Body of pancreas (tissue), 4 donors: Measurements from ENCODE around the gene PPP6R2. TPM values are rescaled to one million over a fixed set of nuclear protein-coding genes. Genes with fewer than 3 reads are reported as not detected.

Experiments
- ATAC-seq: fragments of 150-250 bp; one replicate; pipeline ENCODE4 v1.9.1; 2016
- DNase-seq, 4 donors: peaks; one replicate each; pipeline ENCODE4 v3.0.0-alpha.2; 2019
- H3K27ac ChIP-seq, 4 donors: fragments of 200-600 bp; sonication (generic); 1 replicate in 3 of 4; 2 replicates in 1 of 4; pipeline versions ENCODE4 v1.5.1 to v1.6.1; 2016 to 2019; ENCODE audit warnings: mild to moderate bottlenecking in 1 of 4, mixed read lengths in 1 of 4, moderate library complexity in 1 of 4
- H3K27me3 ChIP-seq, 2 donors: fragments of 200-600 bp; sonication (generic); one replicate each; pipeline ENCODE4 v1.6.0; 2016; ENCODE audit warnings: mild to moderate bottlenecking in 1 of 2
- H3K36me3 ChIP-seq, 2 donors: fragments of 200-600 bp; sonication (generic); replicated peaks in 1 of 2; 2 replicates each; pipeline ENCODE4 v1.5.1; 2016; ENCODE audit warnings: low read depth in 2 of 2; ENCODE audit not compliant: insufficient read depth in 1 of 2
- H3K4me1 ChIP-seq: fragments of 200-600 bp; sonication (generic); one replicate; pipeline ENCODE4 v1.6.0; 2016
- H3K4me3 ChIP-seq, 2 donors: fragments of 200-600 bp; sonication (generic); 1 replicate in 1 of 2; 2 replicates in 1 of 2; pipeline ENCODE4 v1.5.1; 2016 to 2019
- H3K9me3 ChIP-seq, 3 donors: fragments of 200-600 bp; sonication (generic); 1 replicate in 2 of 3; 2 replicates in 1 of 3; pipeline ENCODE4 v1.5.1; 2016
- POLR2A ChIP-seq, 3 donors: fragments of 450-650 bp; IDR thresholded peaks; one replicate each; pipeline ENCODE4 v1.6.1; 2016; ENCODE audit warnings: antibody characterized with exemption in 3 of 3, mild to moderate bottlenecking in 2 of 3
- WGBS, 2 donors: methylation state at CpG; one replicate each; pipeline ENCODE4 v1.1.5; 2017; 5-methylcytosine and 5-hydroxymethylcytosine counted together
- intact Hi-C: fragments of 100-400 bp; cut with DNase I; formaldehyde crosslinking; loops from one replicate; pipeline ENCODE4 v1.15.1; 2023
- total RNA-seq, 2 donors: library from RNA; depleted of rRNA; stranded (reverse); fragments of >200 nt; gene quantifications; one replicate each; pipeline ENCODE4 v1.1.0, GENCODE V29; 2016
- TF ChIP-seq, protein P1 (sequence below), 7 experiments: fragments of 450-650 bp in 4 of 7; fragments of 200-600 bp in 3 of 7; sonication (generic) in 3 of 7; IDR thresholded peaks; one replicate each; pipeline ENCODE4 v1.5.1; 2016 to 2019; ENCODE audit warnings: antibody characterized with exemption in 7 of 7

PPP6R2 gene
- total RNA-seq, 2 donors from 2014 or later = 48.8 to 53.4 TPM

DNA sequence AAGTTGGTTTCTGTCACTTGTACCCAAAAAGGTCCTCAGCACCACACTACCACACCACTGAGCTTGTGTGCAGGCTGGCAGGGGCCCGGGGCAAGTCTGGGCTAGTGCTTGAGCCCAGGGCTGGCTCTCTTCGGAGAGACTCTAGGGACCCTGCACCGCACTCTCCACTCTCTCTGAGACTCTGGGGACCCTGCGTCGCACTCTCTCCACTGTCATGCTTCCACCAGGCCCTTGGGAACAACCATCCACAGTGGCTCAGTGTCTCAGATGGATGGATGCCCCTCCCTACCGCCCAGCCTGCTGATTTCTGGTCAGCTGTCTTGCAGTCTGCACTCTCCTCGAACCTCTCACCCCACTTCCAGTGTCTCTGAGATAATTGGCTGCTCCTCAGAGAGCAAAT, 133.7 kb downstream of the PPP6R2 start:
- Histone ChIP-seq H3K4me1 (peaks cover 35% of the 10 kb centered on the region), H3K36me3 (no peaks in the 10 kb centered on the region), H3K4me3 (no peak overlapping the region), H3K27ac (no peak overlapping the region), H3K9me3 (no peaks in the 10 kb centered on the region), H3K27me3 (no peaks in the 10 kb centered on the region)
- TF ChIP-seq POLR2A (IDR thresholded peaks at IDR 0.05) = no peak
- TF ChIP-seq, protein P1, sequence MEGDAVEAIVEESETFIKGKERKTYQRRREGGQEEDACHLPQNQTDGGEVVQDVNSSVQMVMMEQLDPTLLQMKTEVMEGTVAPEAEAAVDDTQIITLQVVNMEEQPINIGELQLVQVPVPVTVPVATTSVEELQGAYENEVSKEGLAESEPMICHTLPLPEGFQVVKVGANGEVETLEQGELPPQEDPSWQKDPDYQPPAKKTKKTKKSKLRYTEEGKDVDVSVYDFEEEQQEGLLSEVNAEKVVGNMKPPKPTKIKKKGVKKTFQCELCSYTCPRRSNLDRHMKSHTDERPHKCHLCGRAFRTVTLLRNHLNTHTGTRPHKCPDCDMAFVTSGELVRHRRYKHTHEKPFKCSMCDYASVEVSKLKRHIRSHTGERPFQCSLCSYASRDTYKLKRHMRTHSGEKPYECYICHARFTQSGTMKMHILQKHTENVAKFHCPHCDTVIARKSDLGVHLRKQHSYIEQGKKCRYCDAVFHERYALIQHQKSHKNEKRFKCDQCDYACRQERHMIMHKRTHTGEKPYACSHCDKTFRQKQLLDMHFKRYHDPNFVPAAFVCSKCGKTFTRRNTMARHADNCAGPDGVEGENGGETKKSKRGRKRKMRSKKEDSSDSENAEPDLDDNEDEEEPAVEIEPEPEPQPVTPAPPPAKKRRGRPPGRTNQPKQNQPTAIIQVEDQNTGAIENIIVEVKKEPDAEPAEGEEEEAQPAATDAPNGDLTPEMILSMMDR (IDR thresholded peaks at IDR 0.05) = no peak
- ATAC-seq = no peak
- DNase-seq = no peak
- intact Hi-C loops = no loop called here
- WGBS, 2 donors = 67 to 80% methylated on average over 4 to 7 of the region's 7 CpGs

DNA sequence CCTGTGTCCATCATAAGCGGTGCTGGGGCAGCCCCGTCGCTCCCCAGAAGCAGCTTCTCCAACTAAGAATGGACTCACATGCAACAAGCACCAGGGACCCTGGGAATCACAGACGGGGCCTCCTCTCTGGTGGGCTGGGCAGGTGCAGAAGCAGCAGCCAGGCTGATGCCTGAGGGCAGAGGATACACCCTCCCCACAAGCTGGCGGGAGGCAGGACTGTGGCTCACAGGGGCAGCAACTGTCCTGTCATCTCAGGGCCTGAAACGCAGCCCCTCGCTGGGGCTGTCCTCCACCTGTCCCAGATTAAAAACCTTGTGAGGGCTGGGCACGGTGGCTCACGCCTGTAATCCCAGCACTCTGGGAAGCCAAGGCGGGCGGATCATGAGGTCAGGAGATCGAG, 134.8 kb downstream of the PPP6R2 start:
- intact Hi-C loops = no loop called here
- Histone ChIP-seq H3K9me3 (no peaks in the 10 kb centered on the region), H3K4me1 (peaks cover 35% of the 10 kb centered on the region), H3K36me3 (no peaks in the 10 kb centered on the region), H3K27me3 (no peaks in the 10 kb centered on the region), H3K4me3 (no peak overlapping the region), H3K27ac (no peak overlapping the region)
- DNase-seq (no peak), ATAC-seq (no peak)
- 92 to 99% methylated on average over 8 to 11 of the region's 12 CpGs for WGBS, 2 donors
- no peak for TF ChIP-seq POLR2A (IDR thresholded peaks at IDR 0.05)
- TF ChIP-seq, protein P1 (IDR thresholded peaks at IDR 0.05) = no peak

DNA sequence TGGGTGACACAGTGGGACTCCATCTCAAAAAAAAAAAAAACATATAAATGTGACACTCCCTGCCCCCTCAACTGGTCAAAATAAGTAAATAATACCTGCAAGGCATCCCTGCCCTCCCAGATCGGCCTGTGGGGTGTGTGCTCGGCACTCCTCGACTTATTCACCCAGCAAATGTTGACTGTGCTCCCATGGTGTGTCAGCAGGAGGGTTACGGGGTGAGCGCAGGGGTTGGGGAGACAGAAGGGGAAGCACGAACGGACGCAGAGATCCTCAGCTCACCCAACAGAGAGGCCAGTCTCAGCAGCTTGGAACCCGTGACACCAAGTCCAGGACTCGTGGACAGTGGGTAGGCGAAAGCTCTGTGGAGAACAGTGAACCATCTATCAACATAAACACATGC, 136.6 kb downstream of the PPP6R2 start:
- DNase-seq = no peak
- no peak for ATAC-seq
- Histone ChIP-seq H3K27me3 (no peaks in the 10 kb centered on the region), H3K9me3 (no peaks in the 10 kb centered on the region), H3K36me3 (no peaks in the 10 kb centered on the region), H3K4me1 (peaks cover 43% of the 10 kb centered on the region), H3K27ac (no peak overlapping the region), H3K4me3 (no peak overlapping the region)
- TF ChIP-seq, protein P1 (IDR thresholded peaks at IDR 0.05) = no peak
- TF ChIP-seq POLR2A (IDR thresholded peaks at IDR 0.05) = no peak
- intact Hi-C loops = no loop called here
- WGBS, 2 donors = 65 to 75% methylated on average over 11 of the region's 11 CpGs

DNA sequence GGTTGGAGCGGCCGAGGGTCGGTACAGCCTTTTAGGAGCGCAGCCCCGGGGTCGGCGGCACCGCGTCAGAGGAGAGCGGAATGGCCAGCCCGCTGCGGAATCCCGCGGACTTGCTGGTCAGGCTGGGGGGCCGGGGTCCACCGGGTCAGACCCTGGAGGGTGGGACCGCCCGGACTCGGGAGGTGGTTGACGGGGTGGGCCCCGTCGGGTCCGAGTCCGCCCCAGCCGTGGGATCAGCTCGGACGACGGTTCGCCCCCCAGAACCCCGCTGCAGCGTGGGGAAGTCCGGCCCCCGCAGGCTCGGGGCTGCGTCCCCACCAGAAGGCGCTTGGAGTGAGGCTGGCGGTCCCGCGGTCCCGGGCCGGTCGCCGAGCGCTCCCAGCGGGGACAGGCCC, 137.9 kb downstream of the PPP6R2 start:
- Histone ChIP-seq H3K9me3 (no peaks in the 10 kb centered on the region), H3K36me3 (no peaks in the 10 kb centered on the region), H3K27ac (peak overlapping the region; percentile 80 to 91 (median 83)), H3K4me3 (peak overlapping the region; percentile 22 to 39), H3K4me1 (peaks cover 51% of the 10 kb centered on the region), H3K27me3 (no peaks in the 10 kb centered on the region)
- TF ChIP-seq, protein P1 (IDR thresholded peaks at IDR 0.05) = no peak
- no peak for TF ChIP-seq POLR2A (IDR thresholded peaks at IDR 0.05)
- no peak for ATAC-seq
- DNase-seq = no peak
- 12% methylated on average over 17 to 34 of the region's 45 CpGs for WGBS, 2 donors
- intact Hi-C loops = no loop called here

DNA sequence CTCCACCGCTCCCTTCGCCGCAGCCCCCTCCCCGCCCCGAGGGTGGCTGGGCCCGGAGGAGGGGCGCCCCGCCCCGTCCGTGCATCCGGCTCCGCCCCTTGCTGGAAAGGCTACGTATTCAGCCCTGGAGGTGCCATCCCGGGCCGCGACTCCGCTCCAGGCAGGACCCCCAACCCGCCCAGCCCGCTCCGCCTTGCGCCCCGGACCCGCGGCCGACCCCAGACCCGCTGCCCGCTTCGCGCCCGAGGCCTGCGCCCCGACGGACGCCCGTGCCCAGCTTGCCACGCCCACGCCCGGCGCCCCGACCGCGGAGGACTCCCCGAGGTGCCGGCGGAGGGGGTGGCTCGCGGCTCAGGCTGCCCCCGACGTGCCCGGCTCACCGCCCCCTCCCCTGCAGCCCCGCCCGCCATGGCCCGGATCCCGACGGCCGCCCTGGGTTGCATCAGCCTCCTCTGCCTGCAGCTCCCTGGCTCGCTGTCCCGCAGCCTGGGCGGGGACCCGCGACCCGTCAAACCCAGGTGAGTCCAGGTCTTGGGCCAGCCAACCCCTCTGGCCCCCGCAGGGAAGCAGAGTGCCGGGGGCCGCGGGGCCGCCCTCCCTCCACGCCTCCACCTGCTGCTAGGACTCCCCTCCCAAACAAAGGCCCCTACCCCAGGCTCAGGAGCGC, 138.4 kb downstream of the PPP6R2 start, which contains the start of gene ADM2:
Gene ADM2, plus strand, starts transcription at position 104 of the 667 bp plus-strand sequence. Its CDS starts 305 bp downstream, at position 409.
- intact Hi-C loops = no loop called here
- Histone ChIP-seq H3K36me3 (no peaks in the 10 kb centered on the region), H3K27ac (peak within 1 kb of the TSS; percentile 80 to 91 (median 83)), H3K4me3 (peak within 1 kb of the TSS; percentile 22 to 39), H3K27me3 (no peaks in the 10 kb centered on the region), H3K4me1 (peaks cover 56% of the 10 kb centered on the region), H3K9me3 (no peaks in the 10 kb centered on the region)
- whole genome bisulfite sequencing, 2 donors = 3 to 8% methylated on average over 4 to 21 of the region's 70 CpGs
- TF ChIP-seq, protein P1 (IDR thresholded peaks at IDR 0.05) = no peak
- TF ChIP-seq POLR2A (IDR thresholded peaks at IDR 0.05) = peak in 2 of 3 donors; percentile 4 to 33
- DNase-seq = peak in 3 of 4 donors; percentile 59 to 77 (median 73)
- peak; percentile 22 for ATAC-seq
